Liver (tissue), 9 donors: Measurements from ENCODE around the gene TSKU. TPM values are rescaled to one million over a fixed set of nuclear protein-coding genes. Genes with fewer than 3 reads are reported as not detected.

Experiments
- DNase-seq: peaks from one replicate; pipeline ENCODE4 v3.0.0-alpha.2; 2017; ENCODE audit warnings: low spot score
- H3K27ac ChIP-seq, 2 donors: one replicate each; pipeline ENCODE4 v1.7.0; 2013; ENCODE audit warnings: inconsistent platforms in 2 of 2, low read length in 2 of 2, control low read depth in 1 of 2, low read depth in 1 of 2, mild to moderate bottlenecking in 1 of 2
- H3K27me3 ChIP-seq, 4 donors: one replicate each; pipeline versions ENCODE4 v1.6.1 to v1.7.0; 2013; ENCODE audit warnings: low read length in 3 of 4, inconsistent platforms in 1 of 4, mild to moderate bottlenecking in 1 of 4, moderate library complexity in 1 of 4; ENCODE audit not compliant: control insufficient read depth in 4 of 4, insufficient read depth in 4 of 4
- H3K36me3 ChIP-seq, 4 donors: one replicate each; pipeline versions ENCODE4 v1.6.1 to v1.7.0; 2013; ENCODE audit warnings: low read length in 3 of 4, mild to moderate bottlenecking in 3 of 4, low read depth in 1 of 4, moderate library complexity in 1 of 4; ENCODE audit not compliant: control insufficient read depth in 4 of 4, insufficient read depth in 3 of 4
- H3K4me1 ChIP-seq, 4 donors: one replicate each; pipeline versions ENCODE4 v1.6.1 to v1.7.0; 2013; ENCODE audit warnings: low read length in 3 of 4, mild to moderate bottlenecking in 3 of 4, moderate library complexity in 1 of 4; ENCODE audit not compliant: control insufficient read depth in 4 of 4, insufficient read depth in 4 of 4
- H3K4me3 ChIP-seq, 3 donors: one replicate each; pipeline versions ENCODE4 v1.6.1 to v1.7.0; 2013; ENCODE audit warnings: low read length in 3 of 3, control low read depth in 1 of 3, low read depth in 1 of 3, mild to moderate bottlenecking in 1 of 3
- H3K9ac ChIP-seq, 2 donors: one replicate each; pipeline ENCODE4 v1.7.0; 2013; ENCODE audit warnings: low read length in 2 of 2, mild to moderate bottlenecking in 2 of 2, moderate library complexity in 2 of 2, control low read depth in 1 of 2, low read depth in 1 of 2
- H3K9me3 ChIP-seq, 4 donors: one replicate each; pipeline versions ENCODE4 v1.6.1 to v1.7.0; 2013; ENCODE audit warnings: low read length in 3 of 4; ENCODE audit not compliant: control insufficient read depth in 4 of 4
- EGR1 ChIP-seq, 2 donors: IDR thresholded peaks; 2 replicates each; pipeline ENCODE4 v1.6.1; 2016 to 2018; ENCODE audit warnings: antibody characterized with exemption in 2 of 2, low read depth in 2 of 2
- FOXA1 ChIP-seq: IDR thresholded peaks from 2 replicates; pipeline ENCODE4 v1.6.1; 2016; ENCODE audit warnings: antibody characterized with exemption
- FOXA2 ChIP-seq: IDR thresholded peaks from 2 replicates; pipeline ENCODE4 v1.6.1; 2016; ENCODE audit warnings: antibody characterized with exemption
- GABPA ChIP-seq, 2 donors: IDR thresholded peaks in 1 of 2; conservative IDR thresholded peaks in 1 of 2; 2 replicates each; pipeline ENCODE4 v1.6.1; 2016; ENCODE audit warnings: antibody characterized with exemption in 2 of 2, mild to moderate bottlenecking in 1 of 2, moderate library complexity in 1 of 2
- HNF4A ChIP-seq, 2 donors: conservative IDR thresholded peaks; 2 replicates each; pipeline ENCODE4 v1.6.1; 2016; ENCODE audit warnings: antibody characterized with exemption in 2 of 2, mild to moderate bottlenecking in 2 of 2
- HNF4G ChIP-seq: IDR thresholded peaks from 2 replicates; pipeline ENCODE4 v1.6.1; 2016; ENCODE audit warnings: antibody characterized with exemption
- JUND ChIP-seq, 2 donors: IDR thresholded peaks; 2 replicates each; pipeline ENCODE4 v1.6.1; 2016; ENCODE audit warnings: antibody characterized with exemption in 2 of 2
- NR2F2 ChIP-seq: IDR thresholded peaks from 2 replicates; pipeline ENCODE4 v1.6.1; 2016; ENCODE audit warnings: antibody characterized with exemption
- RAD21 ChIP-seq, 2 donors: IDR thresholded peaks; 2 replicates each; pipeline ENCODE4 v1.6.1; 2016; ENCODE audit warnings: antibody characterized with exemption in 2 of 2, mild to moderate bottlenecking in 2 of 2
- RXRA ChIP-seq, 2 donors: IDR thresholded peaks; 2 replicates each; pipeline ENCODE4 v1.6.1; 2017 to 2018; ENCODE audit warnings: antibody characterized with exemption in 2 of 2, mild to moderate bottlenecking in 1 of 2
- SP1 ChIP-seq: IDR thresholded peaks from 2 replicates; pipeline ENCODE4 v1.6.1; 2018; ENCODE audit warnings: antibody characterized with exemption, mild to moderate bottlenecking
- TAF1 ChIP-seq: conservative IDR thresholded peaks from 2 replicates; pipeline ENCODE4 v1.6.1; 2016; ENCODE audit warnings: antibody characterized with exemption, mild to moderate bottlenecking
- YY1 ChIP-seq: IDR thresholded peaks from 2 replicates; pipeline ENCODE4 v1.6.1; 2016; ENCODE audit warnings: antibody characterized with exemption, mild to moderate bottlenecking
- WGBS: extraction: QIAGEN DNeasy Blood & Tissue Kit; methylation state at CpG from one replicate; pipeline ENCODE4 v1.1.7; 2013; 5-methylcytosine and 5-hydroxymethylcytosine counted together
- polyA plus RNA-seq, 2 donors: library from polyadenylated mRNA; stranded (reverse) in 1 of 2; unstranded in 1 of 2; fragments of 200-250 nt in 1 of 2; fragments of >200 nt in 1 of 2; fragmentation: Nextera tagmentation in 1 of 2; extraction: Ambion mirVana in 1 of 2; gene quantifications; one replicate each; pipeline versions ENCODE4 v1.2.1 to v1.2.3, GENCODE V29; 2013 to 2015
- total RNA-seq, 2 donors: library from RNA; depleted of rRNA; stranded (reverse); fragments of >200 nt; gene quantifications; one replicate each; pipeline ENCODE4 v1.2.3, GENCODE V29; 2014
- TF ChIP-seq, protein P1 (sequence below): IDR thresholded peaks from 2 replicates; pipeline ENCODE4 v1.6.1; 2016; ENCODE audit warnings: antibody characterized with exemption
- TF ChIP-seq, protein P2 (sequence below): fragments of 150-350 bp; IDR thresholded peaks from 2 replicates; pipeline ENCODE4 v1.5.1; 2017; ENCODE audit warnings: improper control_type of control experiment, low read depth, low read length; ENCODE audit not compliant: missing input control
- TF ChIP-seq, protein P3 (sequence below): IDR thresholded peaks from 2 replicates; pipeline ENCODE4 v1.6.1; 2016; ENCODE audit warnings: antibody characterized with exemption
- TF ChIP-seq, protein P4 (sequence below): IDR thresholded peaks from 2 replicates; pipeline ENCODE4 v1.6.1; 2016; ENCODE audit warnings: antibody characterized with exemption
- donor health status: healthy.
- donor health status: healthy.
- donor health status: healthy.
- donor health status: healthy.
- donor health status: healthy.

The TSKU gene
- total and polyA plus RNA-seq, 4 donors, result 3.3 to 492 (median 46.0) TPM

DNA sequence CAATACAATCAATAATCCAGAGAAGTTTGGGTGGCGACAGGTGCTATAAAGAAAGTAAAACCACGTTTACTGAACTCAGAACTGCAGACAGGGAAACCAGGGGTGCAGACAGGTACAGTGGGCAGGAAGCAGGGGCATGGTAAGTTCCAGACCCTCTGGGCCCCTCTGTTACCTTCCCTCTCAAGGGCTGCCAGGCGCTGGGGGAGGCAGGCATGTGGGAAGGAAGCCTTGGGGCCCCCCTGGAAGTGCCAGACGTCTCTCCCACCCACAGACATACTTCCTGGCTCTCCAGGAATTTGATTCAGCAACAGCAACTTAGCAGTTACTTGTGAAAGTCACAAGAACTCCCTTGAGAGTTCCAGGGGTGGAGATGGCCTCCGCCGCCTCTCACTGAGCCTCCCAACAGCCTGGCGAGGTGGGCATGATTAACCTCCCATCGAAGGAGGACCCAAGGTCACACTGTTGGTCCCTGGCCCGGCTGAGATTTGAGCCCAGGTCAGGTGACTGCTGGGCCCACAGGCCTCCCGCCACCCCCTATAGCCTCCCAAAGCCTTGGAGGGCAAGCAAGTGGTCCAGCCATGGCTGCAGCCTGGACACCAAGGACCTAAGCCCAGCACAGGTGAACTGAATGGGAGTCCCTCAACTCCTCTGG lies 14.1 kb upstream of the TSKU start:
- Histone ChIP-seq H3K4me1 (peaks cover 27 to 84% (median 71%) of the 10 kb centered on the region in 4 donors), H3K4me3 (peak overlapping the region in 2 of 3 donors; percentile 3 to 58), H3K9ac (peak overlapping the region; percentile 31 to 86), H3K9me3 (no peaks in the 10 kb centered on the region), H3K36me3 (no peaks in the 10 kb centered on the region), H3K27me3 (no peaks in the 10 kb centered on the region), H3K27ac (peak overlapping the region; percentile 91 to 92)
- no peak for DNase-seq
- WGBS, result 39% methylated on average over 10 of the region's 10 CpGs
- TF ChIP-seq SP1, result no peak
- TF ChIP-seq, protein P1, sequence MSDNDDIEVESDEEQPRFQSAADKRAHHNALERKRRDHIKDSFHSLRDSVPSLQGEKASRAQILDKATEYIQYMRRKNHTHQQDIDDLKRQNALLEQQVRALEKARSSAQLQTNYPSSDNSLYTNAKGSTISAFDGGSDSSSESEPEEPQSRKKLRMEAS, result no peak
- TF ChIP-seq, protein P2, sequence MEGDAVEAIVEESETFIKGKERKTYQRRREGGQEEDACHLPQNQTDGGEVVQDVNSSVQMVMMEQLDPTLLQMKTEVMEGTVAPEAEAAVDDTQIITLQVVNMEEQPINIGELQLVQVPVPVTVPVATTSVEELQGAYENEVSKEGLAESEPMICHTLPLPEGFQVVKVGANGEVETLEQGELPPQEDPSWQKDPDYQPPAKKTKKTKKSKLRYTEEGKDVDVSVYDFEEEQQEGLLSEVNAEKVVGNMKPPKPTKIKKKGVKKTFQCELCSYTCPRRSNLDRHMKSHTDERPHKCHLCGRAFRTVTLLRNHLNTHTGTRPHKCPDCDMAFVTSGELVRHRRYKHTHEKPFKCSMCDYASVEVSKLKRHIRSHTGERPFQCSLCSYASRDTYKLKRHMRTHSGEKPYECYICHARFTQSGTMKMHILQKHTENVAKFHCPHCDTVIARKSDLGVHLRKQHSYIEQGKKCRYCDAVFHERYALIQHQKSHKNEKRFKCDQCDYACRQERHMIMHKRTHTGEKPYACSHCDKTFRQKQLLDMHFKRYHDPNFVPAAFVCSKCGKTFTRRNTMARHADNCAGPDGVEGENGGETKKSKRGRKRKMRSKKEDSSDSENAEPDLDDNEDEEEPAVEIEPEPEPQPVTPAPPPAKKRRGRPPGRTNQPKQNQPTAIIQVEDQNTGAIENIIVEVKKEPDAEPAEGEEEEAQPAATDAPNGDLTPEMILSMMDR, result no peak
- no peak for TF ChIP-seq EGR1 (IDR thresholded peaks at IDR 0.05; ENCODE audit: low read depth in 2 of 2)
- no peak for TF ChIP-seq NR2F2
- no peak for TF ChIP-seq FOXA2
- no peak for TF ChIP-seq FOXA1
- no peak for TF ChIP-seq HNF4A (conservative IDR thresholded peaks at IDR 0.05)
- TF ChIP-seq HNF4G, result no peak
- TF ChIP-seq, protein P3, sequence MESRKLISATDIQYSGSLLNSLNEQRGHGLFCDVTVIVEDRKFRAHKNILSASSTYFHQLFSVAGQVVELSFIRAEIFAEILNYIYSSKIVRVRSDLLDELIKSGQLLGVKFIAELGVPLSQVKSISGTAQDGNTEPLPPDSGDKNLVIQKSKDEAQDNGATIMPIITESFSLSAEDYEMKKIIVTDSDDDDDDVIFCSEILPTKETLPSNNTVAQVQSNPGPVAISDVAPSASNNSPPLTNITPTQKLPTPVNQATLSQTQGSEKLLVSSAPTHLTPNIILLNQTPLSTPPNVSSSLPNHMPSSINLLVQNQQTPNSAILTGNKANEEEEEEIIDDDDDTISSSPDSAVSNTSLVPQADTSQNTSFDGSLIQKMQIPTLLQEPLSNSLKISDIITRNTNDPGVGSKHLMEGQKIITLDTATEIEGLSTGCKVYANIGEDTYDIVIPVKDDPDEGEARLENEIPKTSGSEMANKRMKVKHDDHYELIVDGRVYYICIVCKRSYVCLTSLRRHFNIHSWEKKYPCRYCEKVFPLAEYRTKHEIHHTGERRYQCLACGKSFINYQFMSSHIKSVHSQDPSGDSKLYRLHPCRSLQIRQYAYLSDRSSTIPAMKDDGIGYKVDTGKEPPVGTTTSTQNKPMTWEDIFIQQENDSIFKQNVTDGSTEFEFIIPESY, result no peak
- TF ChIP-seq GABPA (IDR thresholded peaks at IDR 0.05 in 1 of 2, conservative IDR thresholded peaks at IDR 0.05 in 1 of 2), result no peak
- TF ChIP-seq JUND (IDR thresholded peaks at IDR 0.05), result no peak
- no peak for TF ChIP-seq RAD21 (IDR thresholded peaks at IDR 0.05)
- TF ChIP-seq TAF1, result no peak

DNA sequence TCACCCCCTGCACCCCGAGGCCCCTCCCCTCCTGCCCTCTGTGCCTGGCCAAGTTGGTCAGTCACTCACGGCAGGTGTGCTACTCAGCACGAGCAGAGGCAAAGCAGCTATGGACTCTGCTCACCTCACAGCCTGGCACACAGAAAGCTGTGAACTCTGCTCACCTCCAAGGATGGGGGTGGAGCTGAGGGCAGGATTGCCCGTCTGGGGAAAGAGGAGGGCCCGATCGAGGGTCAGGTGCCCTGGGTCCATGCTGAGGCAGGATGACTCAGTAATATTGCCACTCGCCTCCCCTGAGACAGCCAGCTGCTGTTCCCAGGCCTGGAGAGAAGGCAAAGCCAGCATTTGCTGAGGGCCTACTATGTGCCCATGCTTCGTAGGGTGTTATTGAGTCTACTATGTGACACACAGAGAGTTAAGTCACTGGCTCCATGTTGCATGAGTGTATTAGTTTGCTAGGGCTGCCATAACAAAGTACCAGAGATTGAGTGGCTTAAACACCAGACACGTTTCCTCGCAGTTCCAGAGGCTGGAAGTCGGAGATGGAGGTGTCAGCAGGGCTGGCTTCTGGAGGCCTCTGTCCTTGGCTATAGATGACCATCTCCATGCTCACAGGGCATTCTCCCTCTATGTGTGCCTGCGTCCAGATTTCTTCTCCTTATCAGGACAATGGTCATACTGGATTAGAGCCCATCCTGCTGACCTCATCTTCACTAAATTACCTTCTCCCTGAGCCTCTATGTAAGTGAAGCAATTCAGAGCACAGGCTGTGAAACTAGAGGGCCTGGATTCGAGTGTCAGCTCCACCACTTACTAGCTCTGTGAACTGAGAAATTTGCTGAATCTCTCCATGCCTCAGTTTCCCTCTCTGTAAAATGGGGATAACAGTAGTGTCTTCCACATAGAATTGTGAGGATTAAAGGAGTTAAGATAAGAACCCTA lies 13.2 kb upstream of the TSKU start:
- H3K27me3 ChIP-seq, result no peaks in the 10 kb centered on the region
- 40% methylated on average over 13 of the region's 13 CpGs for WGBS
- H3K9ac ChIP-seq, result peak overlapping the region; percentile 5 to 55
- DNase-seq, result no peak
- H3K4me3 ChIP-seq, result no peak overlapping the region
- peaks cover 29 to 88% (median 75%) of the 10 kb centered on the region in 4 donors for H3K4me1 ChIP-seq
- no peaks in the 10 kb centered on the region for H3K9me3 ChIP-seq
- H3K36me3 ChIP-seq, result no peaks in the 10 kb centered on the region
- peak overlapping the region; percentile 91 to 92 for H3K27ac ChIP-seq
- TF ChIP-seq NR2F2 (no peak), GABPA (IDR thresholded peaks at IDR 0.05 in 1 of 2, conservative IDR thresholded peaks at IDR 0.05 in 1 of 2) (no peak), EGR1 (IDR thresholded peaks at IDR 0.05; ENCODE audit: low read depth in 2 of 2) (peak in 1 of 2 donors; percentile 24), FOXA2 (no peak), HNF4A (conservative IDR thresholded peaks at IDR 0.05) (peak; percentile 87 to 92), RAD21 (IDR thresholded peaks at IDR 0.05) (peak; percentile 8 to 47), JUND (IDR thresholded peaks at IDR 0.05) (peak; percentile 78 to 86), RXRA (IDR thresholded peaks at IDR 0.05) (peak; percentile 100), TAF1 (no peak), SP1 (peak; percentile 97), HNF4G (peak; percentile 73), FOXA1 (peak; percentile 58), YY1 (peak; percentile 74)
- TF ChIP-seq, protein P2, result no peak
- TF ChIP-seq, protein P3, result peak; percentile 59
- TF ChIP-seq, protein P1, result peak; percentile 90
- TF ChIP-seq, protein P4, sequence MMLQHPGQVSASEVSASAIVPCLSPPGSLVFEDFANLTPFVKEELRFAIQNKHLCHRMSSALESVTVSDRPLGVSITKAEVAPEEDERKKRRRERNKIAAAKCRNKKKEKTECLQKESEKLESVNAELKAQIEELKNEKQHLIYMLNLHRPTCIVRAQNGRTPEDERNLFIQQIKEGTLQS, result peak; percentile 60
